Measurements from ENCODE around the gene ZP1.

ZP1 gene

GRCh38 chr11:60912851-60913528 lies 45.6 kb downstream of the ZP1 start:
- no peak for DNase-seq

GRCh38 chr11:60913793-60914632 lies 46.7 kb downstream of the ZP1 start, which contains the start of gene TMEM109:
Gene TMEM109, plus strand, starts transcription at chr11:60914158. Its CDS starts 5,536 bp downstream, at chr11:60919694.
- peak; percentile 88 for DNase-seq

- DNase-seq: peak; percentile 28
Measured at GRCh38 chr11:60914633-60915247, 47.4 kb downstream of the ZP1 start.

GRCh38 chr11:60915248-60915914 lies 48.0 kb downstream of the ZP1 start:
- peak; percentile 77 for DNase-seq

DNA sequence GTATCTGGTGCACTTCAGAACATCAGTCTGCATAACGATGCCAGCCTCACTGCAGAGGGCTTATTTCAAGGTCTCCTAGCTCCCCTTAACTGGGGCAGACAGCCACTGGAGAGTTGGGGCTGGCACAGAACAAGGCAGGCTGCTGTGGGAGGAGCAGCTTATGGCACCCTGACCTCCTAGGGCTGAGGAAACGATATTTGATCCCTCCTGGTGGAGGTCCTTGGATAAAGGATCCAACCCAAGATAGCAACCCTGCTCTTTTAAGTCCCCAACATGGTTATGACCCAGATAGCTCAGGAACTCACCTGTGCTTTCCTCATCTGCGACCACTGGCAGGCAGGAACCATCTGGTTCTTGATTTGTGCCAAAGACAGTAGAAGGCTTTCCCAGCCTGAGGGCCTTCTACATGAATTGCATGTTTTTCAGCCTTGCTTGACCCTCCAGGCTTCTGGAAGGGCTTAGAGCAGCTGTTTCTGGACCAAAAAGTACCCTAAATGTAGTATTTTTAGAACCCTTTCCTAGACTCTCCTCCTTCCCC lies 49.4 kb downstream of the ZP1 start:
- DNase-seq: no peak

- no peak for DNase-seq
Measured at GRCh38 chr11:60917267-60917666, 49.9 kb downstream of the ZP1 start.

DNA sequence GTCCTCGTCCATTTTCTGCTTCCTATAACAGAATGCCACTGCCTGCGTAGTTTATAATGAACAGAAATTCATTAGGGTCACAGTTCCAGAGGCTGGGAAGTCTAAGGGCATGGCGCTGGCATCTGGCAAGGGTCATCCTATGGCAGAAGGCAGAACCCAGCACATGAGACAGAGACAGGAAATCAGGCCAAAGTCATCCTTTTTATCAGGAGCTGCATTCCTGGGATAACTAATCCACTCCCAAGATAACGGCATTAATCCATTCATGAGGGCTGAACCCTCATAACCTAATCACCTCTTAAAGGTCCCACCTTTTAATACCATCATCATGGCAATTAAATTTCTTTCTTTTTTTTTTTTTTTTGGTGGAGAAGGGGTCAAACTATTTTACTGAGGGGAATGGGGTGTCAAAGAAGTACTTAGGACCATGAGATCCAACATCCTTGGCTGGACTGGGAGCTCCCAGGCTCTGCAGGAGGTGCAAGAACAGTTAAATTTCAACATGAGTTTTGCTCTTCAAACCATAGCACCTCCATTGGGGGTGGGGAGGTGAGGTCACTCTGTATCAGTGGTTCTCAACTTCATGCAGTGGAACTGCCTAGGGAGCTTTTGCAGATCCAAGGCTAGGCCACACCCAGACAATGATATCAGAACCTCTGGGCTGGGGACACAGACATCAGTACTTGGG lies 51.1 kb downstream of the ZP1 start:
- DNase-seq: no peak

DNA sequence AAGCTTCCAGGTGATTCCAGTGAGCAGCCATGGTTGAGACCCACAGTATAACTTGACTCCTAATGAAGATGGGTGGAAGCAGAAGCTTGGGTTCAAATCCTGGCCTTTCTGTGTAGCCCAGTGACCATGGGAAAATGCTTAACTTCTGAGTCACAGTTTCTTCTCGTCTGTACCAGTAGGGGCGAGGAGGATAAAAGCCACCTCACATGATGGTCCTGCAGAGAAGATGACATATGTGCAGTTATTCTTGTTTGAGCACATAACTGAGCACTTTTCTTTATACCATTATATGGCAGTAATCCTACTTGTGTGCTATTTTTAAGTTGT lies 51.6 kb downstream of the ZP1 start:
- DNase-seq: no peak

DNA sequence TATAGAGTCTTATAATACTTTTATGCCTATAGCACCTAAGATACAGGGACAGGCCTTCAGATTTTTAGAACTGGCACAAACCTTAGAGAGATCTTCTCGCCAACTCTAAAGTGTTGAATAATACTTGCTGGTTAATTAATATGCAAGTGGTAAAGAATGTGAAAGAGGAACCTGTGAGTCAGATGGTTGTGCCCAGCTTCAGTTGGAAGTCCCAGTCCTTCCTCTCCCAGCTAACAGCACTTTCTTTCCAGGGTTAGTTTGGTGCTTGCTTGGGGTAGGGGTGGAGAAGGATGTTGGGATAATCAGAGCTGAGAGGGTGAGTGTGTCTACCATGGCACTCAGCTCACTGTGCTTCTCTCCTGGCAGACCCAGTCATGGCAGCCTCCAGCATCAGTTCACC lies 52.0 kb downstream of the ZP1 start:
- no peak for DNase-seq

- DNase-seq: no peak
Measured at GRCh38 chr11:60919956-60920355, 52.6 kb downstream of the ZP1 start.

GRCh38 chr11:60921259-60921658 lies 53.9 kb downstream of the ZP1 start:
- DNase-seq: no peak

DNA sequence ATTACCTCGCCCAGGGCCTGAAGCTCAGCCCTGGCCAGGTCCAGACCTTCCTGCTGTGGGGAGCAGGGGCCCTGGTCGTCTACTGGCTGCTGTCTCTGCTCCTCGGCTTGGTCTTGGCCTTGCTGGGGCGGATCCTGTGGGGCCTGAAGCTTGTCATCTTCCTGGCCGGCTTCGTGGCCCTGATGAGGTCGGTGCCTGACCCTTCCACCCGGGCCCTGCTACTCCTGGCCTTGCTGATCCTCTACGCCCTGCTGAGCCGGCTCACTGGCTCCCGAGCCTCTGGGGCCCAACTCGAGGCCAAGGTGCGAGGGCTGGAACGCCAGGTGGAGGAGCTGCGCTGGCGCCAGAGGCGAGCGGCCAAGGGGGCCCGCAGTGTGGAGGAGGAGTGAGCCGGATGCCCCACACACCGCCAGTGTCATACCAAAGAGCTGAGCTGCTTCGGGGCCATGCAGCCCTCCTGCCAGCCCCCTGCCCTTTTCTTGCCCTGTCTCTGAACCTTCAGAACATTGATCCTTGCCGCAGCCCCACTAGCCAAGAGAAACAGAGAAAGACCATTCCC lies 54.5 kb downstream of the ZP1 start:
- no peak for DNase-seq

GRCh38 chr11:60922906-60923305 lies 55.6 kb downstream of the ZP1 start:
- DNase-seq: no peak

DNA sequence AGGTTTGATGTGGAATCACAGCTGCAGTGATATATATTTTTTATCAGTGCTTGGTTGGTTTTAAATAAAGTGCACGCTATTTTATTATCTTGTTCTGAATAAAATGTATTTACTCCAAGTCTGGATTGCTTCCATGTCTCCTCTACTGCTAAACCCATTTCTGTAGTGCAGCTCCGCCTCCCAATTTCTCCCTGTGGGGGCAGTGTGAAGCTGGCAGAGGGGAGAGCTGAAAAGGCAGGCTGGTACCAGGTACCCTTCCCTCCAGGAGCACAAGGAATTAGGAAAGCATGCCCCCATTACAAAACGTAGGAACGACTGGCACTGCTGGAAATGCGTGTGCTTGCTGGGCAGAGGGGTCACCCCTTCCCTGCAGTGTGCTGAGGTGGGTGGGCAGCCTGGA lies 56.0 kb downstream of the ZP1 start:
- DNase-seq: no peak

- no peak for DNase-seq
Measured at GRCh38 chr11:60923800-60924109, 56.4 kb downstream of the ZP1 start.

DNA sequence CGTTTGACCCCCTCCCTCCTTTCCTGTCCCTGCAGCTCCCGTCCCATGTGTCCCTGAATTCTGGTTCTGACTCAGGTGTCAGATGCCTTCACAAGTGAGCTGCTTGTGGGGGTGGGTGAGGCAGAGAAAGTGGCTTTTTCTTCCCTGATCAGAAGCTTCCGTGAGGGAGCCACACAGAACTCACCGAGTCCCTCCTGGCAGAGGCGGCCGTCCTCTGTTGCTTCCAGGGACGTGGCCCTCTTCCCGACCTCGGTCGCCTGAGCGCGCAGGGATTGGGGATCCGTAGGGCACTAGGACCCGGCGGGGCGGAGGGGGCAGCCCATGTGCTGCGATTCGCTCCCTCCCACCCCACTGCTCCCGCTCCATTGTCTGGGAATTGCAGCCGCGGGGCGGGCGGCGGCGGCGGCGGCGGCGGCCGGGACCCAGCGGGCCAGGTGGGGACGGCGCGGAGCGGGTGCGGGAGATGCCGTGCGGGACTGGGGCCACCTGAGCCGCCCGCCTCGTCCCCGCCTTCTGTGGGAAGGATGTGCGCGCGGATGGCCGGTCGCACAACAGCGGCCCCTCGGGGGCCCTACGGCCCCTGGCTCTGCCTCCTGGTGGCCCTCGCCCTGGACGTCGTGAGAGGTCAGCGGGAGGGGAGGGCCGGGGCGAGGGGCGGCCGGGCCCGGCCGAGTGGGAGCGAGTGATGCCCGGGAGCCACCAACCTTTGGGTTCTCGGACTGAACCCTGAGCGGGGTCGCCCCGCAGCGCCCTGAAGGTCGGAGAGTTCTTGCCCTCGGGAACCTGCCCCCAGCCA lies 57.0 kb downstream of the ZP1 start, which contains the start of gene TMEM132A:
Gene TMEM132A, plus strand, starts transcription at position 351 of the 796 bp plus-strand sequence. Its CDS starts 174 bp downstream, at position 525.
- no peak for DNase-seq

Data from stimulated activated naive CD4-positive, alpha-beta T cell treated with Interleukin-2 at 50 U/mL for 16 hours (primary cell).